ENCODE measurements around the gene C2orf42.

DNA sequence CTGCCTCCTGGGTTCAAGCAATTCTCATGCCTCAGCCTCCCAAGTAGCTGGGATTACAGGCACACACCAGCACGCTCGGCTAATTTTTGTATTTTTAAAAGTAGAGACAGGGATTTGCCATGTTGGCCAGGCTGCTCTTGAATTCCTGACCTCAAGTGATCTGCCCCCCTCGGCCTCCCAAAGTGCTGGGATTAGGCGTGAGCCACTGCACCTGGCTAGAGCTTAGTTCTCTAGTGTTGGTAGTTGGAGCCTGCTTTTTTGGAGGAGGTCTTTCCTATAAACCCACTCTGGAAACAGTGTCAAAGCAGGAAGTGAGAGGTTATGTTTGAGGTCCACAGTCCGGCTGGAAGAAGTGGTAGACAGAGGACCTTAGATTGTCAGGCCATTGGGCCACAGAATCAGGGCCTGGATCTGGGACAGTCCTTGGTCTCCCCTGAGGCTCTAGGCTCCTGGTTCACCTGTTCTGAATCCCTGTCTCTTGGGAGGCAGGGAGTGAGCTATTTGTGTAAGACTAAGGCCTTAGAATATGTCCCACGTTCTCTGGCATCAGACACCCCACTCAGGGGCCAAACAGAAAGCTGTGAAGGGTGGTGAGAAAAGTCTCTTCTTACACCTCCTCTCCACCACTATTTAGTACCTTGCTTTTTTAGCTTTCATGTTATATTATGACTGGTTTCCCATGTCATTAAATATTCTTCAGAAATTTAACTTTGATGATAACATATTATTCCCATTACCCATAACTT lies 69.0 kb downstream of the C2orf42 start:
- TF ChIP-seq, protein P1, sequence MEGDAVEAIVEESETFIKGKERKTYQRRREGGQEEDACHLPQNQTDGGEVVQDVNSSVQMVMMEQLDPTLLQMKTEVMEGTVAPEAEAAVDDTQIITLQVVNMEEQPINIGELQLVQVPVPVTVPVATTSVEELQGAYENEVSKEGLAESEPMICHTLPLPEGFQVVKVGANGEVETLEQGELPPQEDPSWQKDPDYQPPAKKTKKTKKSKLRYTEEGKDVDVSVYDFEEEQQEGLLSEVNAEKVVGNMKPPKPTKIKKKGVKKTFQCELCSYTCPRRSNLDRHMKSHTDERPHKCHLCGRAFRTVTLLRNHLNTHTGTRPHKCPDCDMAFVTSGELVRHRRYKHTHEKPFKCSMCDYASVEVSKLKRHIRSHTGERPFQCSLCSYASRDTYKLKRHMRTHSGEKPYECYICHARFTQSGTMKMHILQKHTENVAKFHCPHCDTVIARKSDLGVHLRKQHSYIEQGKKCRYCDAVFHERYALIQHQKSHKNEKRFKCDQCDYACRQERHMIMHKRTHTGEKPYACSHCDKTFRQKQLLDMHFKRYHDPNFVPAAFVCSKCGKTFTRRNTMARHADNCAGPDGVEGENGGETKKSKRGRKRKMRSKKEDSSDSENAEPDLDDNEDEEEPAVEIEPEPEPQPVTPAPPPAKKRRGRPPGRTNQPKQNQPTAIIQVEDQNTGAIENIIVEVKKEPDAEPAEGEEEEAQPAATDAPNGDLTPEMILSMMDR (IDR thresholded peaks at IDR 0.05; ENCODE audit: low read depth, low read length, poor library complexity, severe bottlenecking): no peak
- TF ChIP-seq EZH2phosphoT487 (IDR thresholded peaks at IDR 0.05; ENCODE audit: borderline replicate concordance, low read length): no peak

All from DOHH2 (cell line).